GM08714 (cell line): ENCODE results near the gene ZFP36L2.

Experiments used
- H3K4me3 ChIP-seq: fragments of 200-500 bp; sonication (Bioruptor generic); 2 replicates; pipeline ENCODE4 v1.5.1; 2014; ENCODE audit warnings: mild to moderate bottlenecking, low read length, inconsistent platforms
- ZNF274 ChIP-seq: IDR thresholded peaks from 2 replicates; pipeline ENCODE4 v1.6.1; 2012; ENCODE audit warnings: mild to moderate bottlenecking, low read depth, low read length

ZFP36L2 gene

DNA sequence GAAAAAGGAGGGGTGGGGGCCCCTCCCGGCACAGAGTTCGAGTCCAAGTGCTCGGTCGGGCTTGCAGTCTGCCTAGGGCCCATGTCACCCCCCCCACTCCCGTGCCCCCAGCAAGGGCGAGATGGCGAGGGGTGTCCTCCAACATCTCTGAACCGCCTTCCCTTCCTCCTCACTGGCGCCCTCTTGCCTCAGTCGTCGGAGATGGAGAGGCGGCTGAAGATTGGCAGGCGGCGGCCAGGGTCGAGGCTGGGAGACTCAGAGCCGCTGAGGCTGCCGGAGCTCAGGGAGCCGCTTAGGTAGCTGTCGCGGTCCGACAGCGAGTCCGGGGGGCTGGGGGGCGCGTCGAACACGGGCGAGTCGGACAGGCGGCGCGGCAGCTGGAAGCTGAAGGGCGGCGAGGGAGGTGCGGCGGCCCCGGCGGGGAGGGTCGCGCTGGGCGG, 2.3 kb downstream of the ZFP36L2 start:
- TF ChIP-seq ZNF274, result no peak

DNA sequence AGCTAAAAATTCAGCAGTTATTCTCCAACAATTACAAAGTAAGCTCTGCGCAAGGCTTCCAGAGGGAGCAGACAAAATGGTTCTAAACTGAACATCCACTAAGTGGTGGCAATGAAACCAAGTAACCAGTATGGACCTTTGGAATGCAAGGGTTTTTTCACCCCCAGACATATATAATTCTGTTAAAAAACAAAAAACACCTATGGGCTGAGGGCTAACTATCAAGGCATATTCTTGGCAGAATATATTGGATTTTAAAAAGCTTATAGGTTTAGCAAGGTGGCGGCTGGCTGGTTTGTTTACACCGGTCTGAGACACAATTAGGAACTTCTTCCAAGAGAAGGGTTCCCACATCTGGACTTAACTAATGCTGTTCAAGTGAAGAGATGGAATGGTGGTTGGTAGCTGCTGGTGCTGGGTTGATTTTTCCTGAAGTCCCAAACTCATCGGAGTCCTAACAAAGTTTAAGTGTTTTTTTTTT, 2.8 kb downstream of the ZFP36L2 start:
- no peak for TF ChIP-seq ZNF274
- H3K4me3 ChIP-seq, result peak overlapping the region; percentile 73

More for the DNA sequence above, 2.3 kb downstream of the ZFP36L2 start:
- peak overlapping the region; percentile 73 for H3K4me3 ChIP-seq

DNA sequence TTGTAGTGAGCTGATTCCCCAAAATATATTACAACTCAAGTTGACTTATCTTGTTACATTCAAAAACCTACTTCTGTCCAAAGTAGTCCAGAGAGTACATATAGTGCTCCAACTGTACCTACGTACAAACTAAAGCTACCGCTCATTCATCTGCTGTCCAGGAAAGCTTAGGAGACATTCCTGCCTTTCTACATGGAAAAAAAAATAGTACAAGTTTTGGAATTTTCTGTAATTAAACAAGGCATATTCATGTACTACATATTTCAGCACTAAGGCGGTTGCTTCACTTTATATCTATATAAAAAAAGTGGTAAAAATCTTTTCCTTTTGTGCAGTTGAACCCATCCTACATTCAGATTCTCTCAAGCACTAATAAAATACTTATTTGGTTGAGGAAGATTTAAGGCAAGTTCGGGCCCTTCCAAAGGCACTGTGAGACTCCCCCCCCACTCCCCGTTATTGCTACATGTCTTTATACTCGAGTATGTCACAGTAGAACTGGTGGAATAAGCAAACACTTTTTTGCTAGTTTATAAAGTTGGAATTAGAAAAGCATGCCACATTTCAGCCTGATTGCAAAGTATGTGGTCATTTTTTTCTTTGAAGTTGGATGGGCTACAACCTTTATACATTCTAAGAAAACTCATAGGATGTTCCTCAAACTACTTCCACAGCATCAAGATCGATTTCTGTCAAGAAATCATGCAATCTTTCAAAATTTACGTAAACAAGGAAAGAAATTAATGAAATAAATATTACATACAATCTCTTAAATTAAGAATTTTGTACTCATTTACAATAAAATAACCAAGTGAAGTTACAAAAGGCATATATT, 3.7 kb downstream of the ZFP36L2 start:
- no peak for TF ChIP-seq ZNF274
- no peak overlapping the region; the same call in 1 of the 2 replicates for H3K4me3 ChIP-seq

DNA sequence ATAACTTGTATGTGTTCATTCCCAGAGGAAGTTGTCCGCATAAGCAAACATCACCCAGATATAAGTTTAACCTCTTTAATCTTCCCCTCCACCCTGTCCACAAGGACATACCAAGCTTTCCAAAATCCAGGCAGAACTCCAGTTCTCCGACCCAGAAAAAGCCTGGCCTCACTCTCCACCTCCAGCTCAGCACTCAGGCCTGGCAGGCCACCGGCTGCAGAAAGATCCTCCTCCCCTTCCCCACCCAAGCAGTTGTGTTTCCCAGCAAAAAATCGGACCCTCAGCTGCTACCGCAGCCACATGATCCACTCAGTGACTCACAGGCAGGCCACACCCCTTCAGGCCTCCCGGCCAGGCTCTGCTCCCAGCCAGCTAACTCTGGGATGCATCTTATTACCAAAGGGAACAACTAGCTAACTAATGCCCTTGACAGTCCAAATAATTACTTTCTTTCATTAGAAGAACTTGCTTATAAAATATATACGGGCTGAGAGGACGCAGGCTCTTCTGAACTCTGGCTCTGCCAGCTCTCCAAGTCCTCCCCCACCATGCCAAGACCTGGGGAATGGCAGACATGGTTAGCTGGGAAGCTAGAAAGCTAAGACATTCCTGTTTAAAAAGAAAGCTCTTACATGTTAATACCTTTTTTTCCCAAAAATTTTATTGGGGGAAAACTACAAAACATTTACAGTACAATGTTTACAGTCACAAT, 4.5 kb downstream of the ZFP36L2 start:
- H3K4me3 ChIP-seq, result peak overlapping the region; percentile 43; the same call in 1 of the 2 replicates
- TF ChIP-seq ZNF274, result no peak

DNA sequence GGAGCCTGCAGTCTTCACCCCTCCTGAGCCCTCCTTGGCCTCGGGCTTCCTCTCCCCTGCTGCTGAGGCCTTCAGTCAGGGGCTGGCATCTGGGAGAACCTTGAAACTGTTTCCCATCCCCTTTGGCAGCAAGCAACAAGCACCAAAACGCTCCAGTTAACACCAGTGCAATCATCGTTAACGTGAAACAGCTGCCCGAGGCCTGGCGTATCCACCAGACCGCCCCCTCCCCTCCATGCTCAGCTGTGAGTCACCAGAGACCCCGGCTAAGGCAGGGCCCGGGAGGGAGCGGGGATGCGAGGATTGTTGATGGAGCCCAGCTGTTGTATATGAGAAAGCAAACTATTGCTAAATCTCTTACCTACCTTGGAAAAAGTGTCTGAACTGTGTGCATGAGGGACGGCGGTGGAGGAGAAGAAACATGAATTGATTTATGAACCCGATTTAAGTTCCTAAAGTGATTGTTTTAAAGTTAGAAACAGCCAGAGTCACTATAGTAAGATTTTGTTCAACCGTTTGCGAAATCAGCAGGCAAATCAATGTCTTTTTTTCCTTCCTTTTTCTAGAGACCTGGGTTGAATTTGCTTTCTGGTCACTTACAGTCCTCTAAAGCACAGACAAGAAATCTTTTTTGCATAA, 5.2 kb downstream of the ZFP36L2 start:
- H3K4me3 ChIP-seq, result peak overlapping the region; percentile 52; the same call in 1 of the 2 replicates
- no peak for TF ChIP-seq ZNF274

DNA sequence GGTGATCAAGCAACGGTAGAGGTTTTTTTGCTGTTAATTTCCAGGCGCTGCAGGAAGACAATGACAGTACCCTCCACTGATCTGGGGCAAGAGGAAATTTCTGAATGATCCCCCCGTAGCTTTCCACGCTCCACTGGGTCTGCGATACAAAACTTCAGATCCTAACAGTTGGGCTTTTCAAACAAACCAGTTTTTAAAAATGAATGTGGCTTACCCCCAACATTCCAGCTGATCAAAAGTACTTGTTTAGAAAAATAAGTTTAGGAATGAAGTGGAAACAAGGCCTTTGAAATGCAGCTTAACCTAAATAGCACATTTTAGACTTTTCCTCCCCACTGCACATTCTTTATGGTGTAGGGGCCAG, 5.7 kb downstream of the ZFP36L2 start:
- no peak for TF ChIP-seq ZNF274
- peak overlapping the region; percentile 52; the same call in 1 of the 2 replicates for H3K4me3 ChIP-seq

DNA sequence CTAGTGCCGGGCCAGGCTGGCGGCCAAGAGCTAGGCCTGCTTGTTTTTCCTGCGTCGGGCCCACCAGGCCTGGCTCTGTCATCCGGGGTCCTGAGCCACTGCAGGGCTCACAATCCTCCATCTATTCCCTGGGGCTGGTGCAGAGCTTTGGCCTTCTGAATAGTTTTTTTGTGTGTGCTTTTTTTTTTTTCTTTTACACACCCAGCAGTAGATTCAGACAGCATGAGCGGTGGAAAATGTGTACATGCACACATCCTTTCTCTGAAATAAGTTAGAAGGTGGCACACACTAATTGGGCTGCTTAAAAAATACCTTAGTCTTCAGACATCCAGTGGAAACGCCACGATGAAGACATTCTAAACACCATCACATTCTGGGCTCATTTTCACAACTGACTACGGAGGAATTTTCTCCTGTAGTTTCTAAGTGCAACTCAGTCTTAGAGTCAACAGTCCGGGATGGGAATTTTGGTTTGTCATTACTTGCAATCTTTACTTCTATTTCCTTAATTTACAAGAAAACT, 6.1 kb downstream of the ZFP36L2 start:
- H3K4me3 ChIP-seq, result peak overlapping the region; percentile 52
- no peak for TF ChIP-seq ZNF274

DNA sequence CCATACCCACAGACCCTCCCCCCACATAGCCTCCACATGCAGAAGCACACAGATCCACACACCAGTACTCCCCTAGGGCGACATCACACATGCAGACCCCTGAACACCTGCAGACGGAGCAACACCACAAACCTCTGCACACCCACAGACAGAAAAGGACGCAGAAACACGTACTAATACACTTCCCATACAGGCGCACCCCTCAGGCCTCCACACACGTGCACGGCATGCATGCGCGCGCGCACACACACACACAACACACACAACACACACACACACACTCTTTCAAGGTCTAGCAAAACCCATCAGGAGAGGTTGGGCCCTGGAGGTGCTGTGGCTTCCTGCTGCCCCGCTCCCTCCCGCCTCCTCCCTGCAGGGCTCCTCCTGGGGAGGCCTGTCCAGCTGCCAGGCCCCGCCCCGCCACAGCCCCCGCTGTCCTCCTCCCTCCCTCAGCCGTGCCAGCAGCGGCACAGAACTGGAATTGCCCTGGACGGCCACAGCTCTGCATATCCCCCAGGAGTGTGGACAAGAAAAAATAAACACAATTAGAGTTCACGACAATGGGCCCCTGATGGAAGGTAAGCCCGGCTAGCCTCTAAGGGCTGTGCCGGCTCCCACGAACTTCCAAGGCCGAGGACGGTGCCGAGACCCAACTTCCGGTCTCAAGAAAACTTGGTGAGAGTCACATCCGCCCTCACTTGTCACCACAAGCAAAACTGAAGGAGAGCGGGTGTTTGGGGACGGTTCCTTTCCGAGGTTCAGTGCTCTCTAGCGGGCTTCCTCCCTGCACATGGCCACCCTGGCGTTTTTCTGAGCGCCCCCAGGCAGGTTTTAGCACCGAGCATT, 6.8 kb downstream of the ZFP36L2 start:
- H3K4me3 ChIP-seq, result peak overlapping the region; percentile 52; the same call in 1 of the 2 replicates
- no peak for TF ChIP-seq ZNF274

DNA sequence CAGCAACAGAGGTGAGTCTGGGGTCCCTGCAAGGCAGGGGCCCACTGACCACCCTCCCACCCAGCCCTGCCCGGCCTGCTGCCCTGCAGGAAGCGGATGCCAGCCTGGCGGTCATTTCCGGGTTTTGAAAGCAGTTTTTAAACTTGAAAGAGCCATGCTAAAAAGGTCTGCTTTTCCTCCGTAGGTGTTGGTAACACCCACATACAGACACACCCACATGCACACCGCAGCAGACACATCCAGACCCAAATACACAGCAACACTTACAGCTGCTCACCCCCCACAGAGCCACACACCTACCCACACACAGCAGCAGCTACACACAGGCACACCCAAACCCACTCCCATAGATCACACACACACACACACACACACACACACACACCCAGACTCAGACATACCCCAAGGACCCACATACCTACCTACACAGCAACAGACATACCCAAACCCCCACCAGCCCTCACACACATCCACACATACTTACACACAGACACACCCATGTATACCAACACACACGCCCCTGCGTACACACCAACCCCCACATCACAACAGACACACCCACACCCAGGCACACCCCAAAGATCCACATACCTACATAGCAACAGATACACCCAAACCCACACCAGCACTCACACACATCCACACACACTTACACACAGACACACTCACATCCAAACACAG, 7.6 kb downstream of the ZFP36L2 start:
- no peak for TF ChIP-seq ZNF274
- H3K4me3 ChIP-seq, result peak overlapping the region; percentile 52; the same call in 1 of the 2 replicates

DNA sequence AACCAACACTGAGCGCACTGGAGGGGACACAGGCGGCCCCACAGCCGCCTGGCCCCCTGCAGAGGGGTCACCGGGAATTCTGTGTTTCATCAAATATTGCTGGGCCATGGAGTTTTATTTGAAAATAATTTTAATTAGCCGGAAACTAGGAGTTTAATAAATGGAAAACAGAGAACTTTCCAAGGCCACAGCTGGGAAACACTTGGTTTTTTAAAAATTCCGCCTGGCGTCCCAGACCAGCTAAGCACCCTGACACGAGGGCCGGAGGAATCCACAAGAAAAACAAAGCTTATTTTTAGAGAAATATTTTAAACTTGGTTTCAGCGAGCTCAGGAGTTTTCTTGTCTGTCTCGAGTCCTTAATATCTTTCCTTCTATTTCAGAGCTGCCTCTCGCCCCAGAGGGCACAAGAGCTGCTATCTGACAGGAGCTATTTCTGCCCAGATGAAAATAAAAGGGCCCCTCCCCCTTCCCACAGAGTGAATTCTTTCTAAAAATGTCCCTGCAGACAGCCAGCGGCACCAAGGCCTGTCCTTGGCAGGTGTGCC, 8.2 kb downstream of the ZFP36L2 start:
- no peak for TF ChIP-seq ZNF274
- peak overlapping the region; percentile 3; the same call in 1 of the 2 replicates for H3K4me3 ChIP-seq

DNA sequence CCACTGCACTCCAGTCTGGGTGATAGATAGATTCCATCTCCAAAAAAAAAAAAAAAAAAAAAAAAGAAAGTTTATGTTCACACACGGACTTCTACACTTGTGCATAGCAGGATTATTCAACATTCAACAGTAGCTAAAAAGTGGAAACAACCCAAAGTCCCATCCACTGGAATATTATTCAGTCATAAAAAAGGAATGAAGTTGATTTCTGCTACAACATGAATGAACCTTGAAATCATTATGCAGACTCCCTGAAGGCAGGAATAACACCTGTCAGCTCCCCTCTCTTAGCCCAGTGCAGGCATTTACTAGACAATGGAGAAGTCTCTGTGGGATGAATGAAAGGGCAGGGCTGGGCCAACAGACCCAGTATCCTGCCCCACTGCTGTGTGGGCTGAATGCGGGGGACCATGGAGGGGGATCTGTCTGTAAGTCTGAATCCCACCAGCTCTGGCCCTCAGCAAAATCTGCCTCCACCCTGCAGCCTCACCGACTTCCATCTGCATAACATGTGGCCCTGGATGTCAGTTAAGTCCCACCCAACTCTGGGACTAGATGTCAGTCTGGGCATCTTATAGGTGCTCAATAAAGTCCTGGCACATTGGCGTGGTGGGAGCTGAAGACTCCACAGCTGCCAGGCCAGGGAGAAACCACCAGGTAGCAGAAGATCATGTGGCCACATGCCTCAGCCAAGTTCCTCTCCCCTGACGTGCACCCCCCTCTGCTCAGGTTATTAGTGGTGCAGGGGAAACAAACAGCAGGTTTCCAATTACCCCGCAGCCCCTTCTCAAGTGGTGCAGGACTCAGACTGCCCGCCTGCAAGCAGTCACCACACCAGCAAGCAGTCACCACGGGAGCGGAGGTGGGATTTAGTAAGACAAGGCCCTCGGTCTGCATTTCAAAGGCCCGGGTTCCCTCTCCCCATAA, 8.9 kb downstream of the ZFP36L2 start:
- H3K4me3 ChIP-seq, result no peak overlapping the region

More for the DNA sequence above, 8.9 kb downstream of the ZFP36L2 start:
- no peak for TF ChIP-seq ZNF274
